ENCODE measurements around the gene CAMTA1. TPM values are rescaled to one million over a fixed set of nuclear protein-coding genes. Genes with fewer than 3 reads are reported as not detected.

The CAMTA1 gene
- total RNA-seq, 2 experiments from 2014 or later = 43.9 to 73.3 TPM

DNA sequence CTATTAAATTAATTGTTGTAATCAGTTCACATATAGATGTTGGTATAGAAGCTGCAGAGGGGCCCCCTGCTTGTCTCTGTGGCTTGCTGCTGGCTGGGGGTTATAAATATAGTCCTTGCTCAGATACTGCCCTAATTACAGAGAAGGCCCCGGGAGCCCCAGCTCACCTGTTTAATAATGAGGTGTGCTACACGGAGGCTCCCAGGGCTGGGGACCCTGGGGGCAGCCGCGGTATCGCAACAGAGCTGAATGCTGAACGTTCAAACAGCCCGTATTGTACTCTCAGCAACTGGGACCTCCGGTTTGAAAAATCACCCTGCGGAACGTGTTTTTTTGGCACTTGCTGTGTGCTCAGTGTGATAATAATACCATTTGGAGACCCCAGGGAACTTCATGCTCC is 309.3 kb downstream of the CAMTA1 start:
- Histone ChIP-seq H3K79me2 (ENCODE audit: insufficient read depth, low read depth, low read length) (no peaks in the 10 kb centered on the region), H3K4me3 (ENCODE audit: low read depth, low read length, poor library complexity, severe bottlenecking) (no peak overlapping the region), H3K9me2 (ENCODE audit: insufficient read depth, low read length) (no peaks in the 10 kb centered on the region), H3K9me3 (ENCODE audit: low read length) (no peaks in the 10 kb centered on the region), H3K4me2 (ENCODE audit: low read length) (no peak overlapping the region), H3K4me1 (ENCODE audit: insufficient read depth, low read length, poor library complexity, severe bottlenecking) (no peaks in the 10 kb centered on the region), H3K27ac (ENCODE audit: low read depth, low read length, poor library complexity, severe bottlenecking) (no peak overlapping the region), H4K20me1 (ENCODE audit: insufficient read depth, low read length) (no peaks in the 10 kb centered on the region), H2AFZ (ENCODE audit: low read length) (no peak overlapping the region), H3K36me3 (ENCODE audit: insufficient read depth, low read length) (no peaks in the 10 kb centered on the region)
- ChIA-PET CTCF (ENCODE audit: unreplicated experiment) (no interaction called here), POLR2A (no interaction called here)
- intact Hi-C loops (cut with micrococcal nuclease; ENCODE audit: unreplicated experiment) = no loop called here
- TF ChIP-seq EZH2phosphoT487 (IDR thresholded peaks at IDR 0.05; ENCODE audit: borderline replicate concordance, low read depth, low read length) (no peak), CTCF (conservative IDR thresholded peaks at IDR 0.05; ENCODE audit: low read length) (no peak)
- DNase-seq (ENCODE audit: low spot score) = no peak
- BruUV-seq (replicated peaks) = no TSS peak

DNA sequence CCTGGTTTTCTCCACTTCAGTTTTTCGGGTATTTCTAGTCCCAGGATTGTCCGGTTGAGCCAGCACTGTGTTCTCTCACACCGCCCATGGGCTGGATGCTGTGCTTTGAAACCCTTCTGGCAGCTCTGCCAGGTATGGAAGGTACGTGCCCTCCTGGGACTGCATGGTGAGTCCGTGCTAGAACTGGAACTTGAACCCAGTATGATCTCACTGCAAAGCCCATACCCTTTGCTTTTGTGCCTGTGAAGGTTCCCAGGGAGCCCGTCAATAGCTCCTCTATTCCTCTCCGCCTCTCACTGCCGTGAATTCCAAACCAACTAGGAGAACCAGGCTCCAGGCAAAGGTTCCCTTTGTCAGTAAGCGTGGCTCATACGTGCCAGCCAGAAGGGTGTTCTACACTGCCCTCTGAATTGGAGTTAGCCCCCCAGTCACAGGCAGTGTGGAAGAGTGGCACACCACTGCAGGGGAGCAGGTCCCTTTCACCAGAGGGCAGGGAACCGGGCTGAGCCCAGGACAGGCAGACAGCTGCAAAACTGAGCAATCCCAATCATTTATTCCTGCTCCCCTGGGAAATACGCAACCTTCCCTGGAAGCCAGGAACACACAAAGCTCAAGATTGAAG is 310.2 kb downstream of the CAMTA1 start:
- intact Hi-C loops (cut with micrococcal nuclease; ENCODE audit: unreplicated experiment) = no loop called here
- Histone ChIP-seq H3K4me3 (ENCODE audit: low read depth, low read length, poor library complexity, severe bottlenecking) (no peak overlapping the region), H3K27ac (ENCODE audit: low read depth, low read length, poor library complexity, severe bottlenecking) (no peak overlapping the region), H3K4me2 (ENCODE audit: low read length) (no peak overlapping the region), H3K9me3 (ENCODE audit: low read length) (no peaks in the 10 kb centered on the region), H4K20me1 (ENCODE audit: insufficient read depth, low read length) (no peaks in the 10 kb centered on the region), H3K4me1 (ENCODE audit: insufficient read depth, low read length, poor library complexity, severe bottlenecking) (no peaks in the 10 kb centered on the region), H3K36me3 (ENCODE audit: insufficient read depth, low read length) (no peaks in the 10 kb centered on the region), H3K9me2 (ENCODE audit: insufficient read depth, low read length) (no peaks in the 10 kb centered on the region), H2AFZ (ENCODE audit: low read length) (no peak overlapping the region), H3K79me2 (ENCODE audit: insufficient read depth, low read depth, low read length) (no peaks in the 10 kb centered on the region)
- no TSS peak for BruUV-seq (replicated peaks)
- ChIA-PET CTCF (ENCODE audit: unreplicated experiment) (no interaction called here), POLR2A (no interaction called here)
- no peak for TF ChIP-seq CTCF (conservative IDR thresholded peaks at IDR 0.05; ENCODE audit: low read length)
- no peak for TF ChIP-seq EZH2phosphoT487 (IDR thresholded peaks at IDR 0.05; ENCODE audit: borderline replicate concordance, low read depth, low read length)
- DNase-seq (ENCODE audit: low spot score) = no peak

GRCh38 chr1:7097938-7098592 is 312.8 kb downstream of the CAMTA1 start:
- no peak overlapping the region for H2AFZ ChIP-seq (ENCODE audit: low read length)
- intact Hi-C loops (cut with micrococcal nuclease; ENCODE audit: unreplicated experiment) = no loop called here
- DNase-seq (ENCODE audit: low spot score) = no peak
- ChIA-PET POLR2A (no interaction called here), CTCF (ENCODE audit: unreplicated experiment) (no interaction called here)
- H3K27ac ChIP-seq (ENCODE audit: low read depth, low read length, poor library complexity, severe bottlenecking) = no peak overlapping the region
- no peaks in the 10 kb centered on the region for H3K79me2 ChIP-seq (ENCODE audit: insufficient read depth, low read depth, low read length)
- H3K36me3 ChIP-seq (ENCODE audit: insufficient read depth, low read length) = no peaks in the 10 kb centered on the region
- no peak overlapping the region for H3K4me2 ChIP-seq (ENCODE audit: low read length)
- no peaks in the 10 kb centered on the region for H3K9me3 ChIP-seq (ENCODE audit: low read length)
- no TSS peak for BruUV-seq (replicated peaks)
- H3K4me1 ChIP-seq (ENCODE audit: insufficient read depth, low read length, poor library complexity, severe bottlenecking) = no peaks in the 10 kb centered on the region
- no peak overlapping the region for H3K4me3 ChIP-seq (ENCODE audit: low read depth, low read length, poor library complexity, severe bottlenecking)
- TF ChIP-seq CTCF (conservative IDR thresholded peaks at IDR 0.05; ENCODE audit: low read length) (no peak), EZH2phosphoT487 (IDR thresholded peaks at IDR 0.05; ENCODE audit: borderline replicate concordance, low read depth, low read length) (no peak)
- H4K20me1 ChIP-seq (ENCODE audit: insufficient read depth, low read length) = no peaks in the 10 kb centered on the region
- H3K9me2 ChIP-seq (ENCODE audit: insufficient read depth, low read length) = no peaks in the 10 kb centered on the region
